CD4-positive, alpha-beta T cell treated with Interferon gamma for 1 hour (primary cell): ENCODE measurements around the gene NSUN7.
"Not testable (repeated sequence)": the region's sequence is repeated elsewhere in the genome, so short reads cannot be mapped to it uniquely, and the experiment has no call there.

Experiments
- DNase-seq: peaks from one replicate; pipeline ENCODE4 v3.0.0-alpha.2; 2020

Gene NSUN7

GRCh38 chr4:40739347-40739746 lies 10.4 kb upstream of the NSUN7 start:
- DNase-seq: no peak

GRCh38 chr4:40744218-40744617 lies 5.5 kb upstream of the NSUN7 start:
- no peak for DNase-seq

GRCh38 chr4:40745285-40745984 lies 4.3 kb upstream of the NSUN7 start:
- DNase-seq: no peak

GRCh38 chr4:40747207-40747835 lies 2.4 kb upstream of the NSUN7 start:
- no peak for DNase-seq

GRCh38 chr4:40750461-40751258 lies 905 bp downstream of the NSUN7 start:
- no peak for DNase-seq

GRCh38 chr4:40755616-40756015 lies 5.9 kb downstream of the NSUN7 start:
- no peak for DNase-seq

GRCh38 chr4:40763228-40763716 lies 13.5 kb downstream of the NSUN7 start:
- DNase-seq: no peak

GRCh38 chr4:40769266-40769665 lies 19.5 kb downstream of the NSUN7 start:
- no peak for DNase-seq

GRCh38 chr4:40778090-40778489 lies 28.3 kb downstream of the NSUN7 start:
- no peak for DNase-seq

- no peak for DNase-seq
Measured at GRCh38 chr4:40782876-40783275, 33.1 kb downstream of the NSUN7 start.

- no peak for DNase-seq
Measured at GRCh38 chr4:40785727-40786126, 36.0 kb downstream of the NSUN7 start.

- DNase-seq: no peak
Measured at GRCh38 chr4:40788331-40788730, 38.6 kb downstream of the NSUN7 start.

GRCh38 chr4:40789031-40789430 lies 39.3 kb downstream of the NSUN7 start:
- DNase-seq: no peak

- no peak for DNase-seq
Measured at GRCh38 chr4:40789771-40790170, 40.0 kb downstream of the NSUN7 start.

GRCh38 chr4:40800064-40800463 lies 50.3 kb downstream of the NSUN7 start:
- DNase-seq: no peak

GRCh38 chr4:40804598-40804997 lies 54.8 kb downstream of the NSUN7 start:
- DNase-seq: no peak

GRCh38 chr4:40808926-40809457 lies 59.2 kb downstream of the NSUN7 start:
- no peak for DNase-seq

GRCh38 chr4:40811956-40812355 lies 62.2 kb downstream of the NSUN7 start:
- peak; percentile 29 for DNase-seq

- DNase-seq: peak; percentile 48
Measured at GRCh38 chr4:40812386-40812785, 62.6 kb downstream of the NSUN7 start.

GRCh38 chr4:40812856-40813255 lies 63.1 kb downstream of the NSUN7 start:
- no peak for DNase-seq

GRCh38 chr4:40817157-40817556 lies 67.4 kb downstream of the NSUN7 start:
- DNase-seq: not testable (repeated sequence)

GRCh38 chr4:40820101-40820500 lies 70.3 kb downstream of the NSUN7 start:
- DNase-seq: no peak

- no peak for DNase-seq
Measured at GRCh38 chr4:40822420-40823166, 72.8 kb downstream of the NSUN7 start.
